IPS DF 4.7 (cell line): ENCODE results near the gene ZFAND3.

Source experiments
- DNase-seq: peaks from one replicate; pipeline ENCODE4 v3.0.0-alpha.2; 2013; ENCODE audit warnings: low spot score; ENCODE audit errors: extremely low read depth

The ZFAND3 gene

GRCh38 chr6:38183856-38184584, 364.5 kb downstream of the ZFAND3 start:
- no peak for DNase-seq

GRCh38 chr6:38184585-38185080, 365.1 kb downstream of the ZFAND3 start:
- DNase-seq: no peak

GRCh38 chr6:38185244-38185643, 365.7 kb downstream of the ZFAND3 start:
- no peak for DNase-seq

- DNase-seq: no peak
Measured at GRCh38 chr6:38185752-38186151, 366.2 kb downstream of the ZFAND3 start.

GRCh38 chr6:38187325-38187724, 367.8 kb downstream of the ZFAND3 start:
- no peak for DNase-seq

- DNase-seq: no peak
Measured at GRCh38 chr6:38187811-38188590, 368.5 kb downstream of the ZFAND3 start.

- DNase-seq: no peak
Measured at GRCh38 chr6:38188677-38189335, 369.3 kb downstream of the ZFAND3 start.

GRCh38 chr6:38191418-38191817, 371.9 kb downstream of the ZFAND3 start:
- no peak for DNase-seq

- no peak for DNase-seq
Measured at GRCh38 chr6:38192011-38192410, 372.5 kb downstream of the ZFAND3 start.

GRCh38 chr6:38192487-38192886, 373.0 kb downstream of the ZFAND3 start:
- DNase-seq: no peak

GRCh38 chr6:38193051-38193450, 373.5 kb downstream of the ZFAND3 start:
- DNase-seq: no peak

- DNase-seq: no peak
Measured at GRCh38 chr6:38193481-38194281, 374.2 kb downstream of the ZFAND3 start.

GRCh38 chr6:38194282-38194572, 374.7 kb downstream of the ZFAND3 start:
- DNase-seq: no peak

- no peak for DNase-seq
Measured at GRCh38 chr6:38194589-38194988, 375.1 kb downstream of the ZFAND3 start.

GRCh38 chr6:38195113-38195635, 375.6 kb downstream of the ZFAND3 start:
- DNase-seq: no peak

GRCh38 chr6:38198219-38198618, 378.7 kb downstream of the ZFAND3 start:
- DNase-seq: no peak
